Stimulated activated naive B cell treated with anti-CD40 and anti-IgM and Interleukin-4, amounts not matched to agents 10 μg/mL and 1 μg/mL and 100 μg/mL, for 72 hours (primary cell): Measurements from ENCODE around the gene ATP8B1.
A peak's percentile ranks its signal among the peaks of the same experiment; 100 is the strongest.
"Not testable (repeated sequence)": the region's sequence is repeated elsewhere in the genome, so short reads cannot be mapped to it uniquely, and the experiment has no call there.

Experiments
- ATAC-seq, 2 donors: fragments of 150-1000 bp; cut with Tn5 transposase; replicated peaks; 2 replicates each; pipeline ENCODE4 v1.10.0; 2021; ENCODE audit warnings: moderate library complexity in 1 of 2
- DNase-seq: peaks from one replicate; pipeline ENCODE4 v3.0.0; 2021
- H3K27ac Mint-ChIP-seq: one replicate; pipeline ENCODE4 v1.8.0; 2022; ENCODE audit warnings: mild to moderate bottlenecking, mixed read lengths
- H3K27me3 Mint-ChIP-seq, 2 donors: one replicate each; pipeline ENCODE4 v1.8.0; 2022; ENCODE audit warnings: mixed read lengths in 2 of 2
- H3K36me3 Mint-ChIP-seq, 2 donors: one replicate each; pipeline ENCODE4 v1.8.0; 2022; ENCODE audit warnings: mixed read lengths in 2 of 2, mild to moderate bottlenecking in 1 of 2
- H3K4me1 Mint-ChIP-seq, 2 donors: one replicate each; pipeline ENCODE4 v1.8.0; 2022; ENCODE audit warnings: mixed read lengths in 2 of 2, mild to moderate bottlenecking in 1 of 2
- H3K4me3 Mint-ChIP-seq, 2 donors: one replicate each; pipeline ENCODE4 v1.8.0; 2022; ENCODE audit warnings: mild to moderate bottlenecking in 2 of 2, mixed read lengths in 2 of 2, moderate library complexity in 1 of 2
- H3K9me3 Mint-ChIP-seq, 2 donors: one replicate each; pipeline ENCODE4 v1.8.0; 2022; ENCODE audit warnings: mixed read lengths in 2 of 2, mild to moderate bottlenecking in 1 of 2

Gene ATP8B1

GRCh38 chr18:57728941-57729511 is 74.1 kb downstream of the ATP8B1 start:
- H3K4me3 Mint-ChIP-seq = no peak overlapping the region
- no peak for DNase-seq
- peak; percentile 29 to 49 for ATAC-seq
- peaks cover 4 to 7% of the 10 kb centered on the region in 2 donors for H3K9me3 Mint-ChIP-seq
- peak overlapping the region; percentile 67 for H3K27ac Mint-ChIP-seq
- peaks cover 0 to 13% of the 10 kb centered on the region in 2 donors for H3K36me3 Mint-ChIP-seq
- H3K4me1 Mint-ChIP-seq = peaks cover 35 to 54% of the 10 kb centered on the region in 2 donors
- no peaks in the 10 kb centered on the region for H3K27me3 Mint-ChIP-seq

- ATAC-seq (peak; percentile 93 to 96), DNase-seq (no peak)
- H3K4me1 Mint-ChIP-seq = peaks cover 35 to 54% of the 10 kb centered on the region in 2 donors
- peaks cover 0 to 13% of the 10 kb centered on the region in 2 donors for H3K36me3 Mint-ChIP-seq
- peak overlapping the region; percentile 74 for H3K27ac Mint-ChIP-seq
- peaks cover 4 to 7% of the 10 kb centered on the region in 2 donors for H3K9me3 Mint-ChIP-seq
- peak overlapping the region; percentile 27 to 57 for H3K4me3 Mint-ChIP-seq
- no peaks in the 10 kb centered on the region for H3K27me3 Mint-ChIP-seq
These were observed 74.9 kb downstream of the ATP8B1 start for GRCh38 chr18:57727952-57728807.

GRCh38 chr18:57719211-57719935 is 83.7 kb downstream of the ATP8B1 start:
- H3K4me3 Mint-ChIP-seq, ATAC-seq, H3K27me3 Mint-ChIP-seq, H3K27ac Mint-ChIP-seq, DNase-seq, H3K4me1 Mint-ChIP-seq: not testable (repeated sequence)
- Mint-ChIP-seq H3K9me3 (peaks cover 17 to 19% of the 10 kb centered on the region in 2 donors), H3K36me3 (peaks cover 13 to 19% of the 10 kb centered on the region in 2 donors)

GRCh38 chr18:57716549-57716948 is 86.6 kb downstream of the ATP8B1 start:
- peaks cover 14 to 19% of the 10 kb centered on the region in 2 donors for H3K36me3 Mint-ChIP-seq
- DNase-seq (no peak), ATAC-seq (no peak)
- H3K27me3 Mint-ChIP-seq = no peaks in the 10 kb centered on the region
- no peak overlapping the region for H3K27ac Mint-ChIP-seq
- H3K4me1 Mint-ChIP-seq = peaks cover 3 to 7% of the 10 kb centered on the region in 2 donors
- no peak overlapping the region for H3K4me3 Mint-ChIP-seq
- peaks cover 18 to 19% of the 10 kb centered on the region in 2 donors for H3K9me3 Mint-ChIP-seq

GRCh38 chr18:57715671-57716070 is 87.4 kb downstream of the ATP8B1 start:
- Mint-ChIP-seq H3K27me3 (no peaks in the 10 kb centered on the region), H3K4me3 (no peak overlapping the region), H3K27ac (no peak overlapping the region), H3K4me1 (peaks cover 3 to 12% of the 10 kb centered on the region in 2 donors), H3K9me3 (peaks cover 18 to 19% of the 10 kb centered on the region in 2 donors), H3K36me3 (peaks cover 14 to 19% of the 10 kb centered on the region in 2 donors)
- DNase-seq (no peak), ATAC-seq (no peak)

- Mint-ChIP-seq H3K4me3 (no peak overlapping the region), H3K4me1 (peaks cover 6 to 18% of the 10 kb centered on the region in 2 donors), H3K9me3 (peaks cover 19 to 20% of the 10 kb centered on the region in 2 donors), H3K36me3 (peaks cover 17 to 23% of the 10 kb centered on the region in 2 donors), H3K27me3 (no peaks in the 10 kb centered on the region), H3K27ac (no peak overlapping the region)
- DNase-seq (no peak), ATAC-seq (no peak)
These were observed 88.0 kb downstream of the ATP8B1 start for GRCh38 chr18:57715073-57715472.

GRCh38 chr18:57710226-57710625 is 92.9 kb downstream of the ATP8B1 start:
- H3K4me3 Mint-ChIP-seq = no peak overlapping the region
- H3K27ac Mint-ChIP-seq = no peak overlapping the region
- H3K36me3 Mint-ChIP-seq = peaks cover 9 to 23% of the 10 kb centered on the region in 2 donors
- ATAC-seq = no peak
- H3K9me3 Mint-ChIP-seq = peaks cover 11 to 13% of the 10 kb centered on the region in 2 donors
- peaks cover 18 to 51% of the 10 kb centered on the region in 2 donors for H3K4me1 Mint-ChIP-seq
- no peak for DNase-seq
- no peaks in the 10 kb centered on the region for H3K27me3 Mint-ChIP-seq

- Mint-ChIP-seq H3K4me3 (no peak overlapping the region), H3K4me1 (peaks cover 18 to 59% of the 10 kb centered on the region in 2 donors), H3K27me3 (no peaks in the 10 kb centered on the region), H3K9me3 (peaks cover 4 to 8% of the 10 kb centered on the region in 2 donors), H3K36me3 (peaks cover 6 to 18% of the 10 kb centered on the region in 2 donors), H3K27ac (no peak overlapping the region)
- ATAC-seq (no peak), DNase-seq (no peak)
These were observed 93.8 kb downstream of the ATP8B1 start for GRCh38 chr18:57709335-57709734.

GRCh38 chr18:57708288-57708687 is 94.8 kb downstream of the ATP8B1 start:
- Mint-ChIP-seq H3K4me1 (peaks cover 17 to 56% of the 10 kb centered on the region in 2 donors), H3K27ac (no peak overlapping the region), H3K4me3 (no peak overlapping the region), H3K36me3 (peaks cover 5 to 18% of the 10 kb centered on the region in 2 donors), H3K9me3 (peaks cover 4 to 7% of the 10 kb centered on the region in 2 donors), H3K27me3 (no peaks in the 10 kb centered on the region)
- no peak for DNase-seq
- no peak for ATAC-seq

- ATAC-seq = no peak
- Mint-ChIP-seq H3K9me3 (peaks cover 4 to 7% of the 10 kb centered on the region in 2 donors), H3K27me3 (no peaks in the 10 kb centered on the region), H3K4me3 (no peak overlapping the region), H3K27ac (no peak overlapping the region), H3K36me3 (peaks cover 5 to 23% of the 10 kb centered on the region in 2 donors), H3K4me1 (peaks cover 21 to 60% of the 10 kb centered on the region in 2 donors)
- DNase-seq = no peak
These were observed 97.1 kb downstream of the ATP8B1 start for GRCh38 chr18:57705832-57706595.

- H3K4me1 Mint-ChIP-seq = peaks cover 20 to 50% of the 10 kb centered on the region in 2 donors
- no peaks in the 10 kb centered on the region for H3K27me3 Mint-ChIP-seq
- ATAC-seq = no peak
- peaks cover 2 to 20% of the 10 kb centered on the region in 2 donors for H3K36me3 Mint-ChIP-seq
- H3K9me3 Mint-ChIP-seq = peaks cover 4 to 5% of the 10 kb centered on the region in 2 donors
- no peak overlapping the region for H3K4me3 Mint-ChIP-seq
- no peak for DNase-seq
- no peak overlapping the region for H3K27ac Mint-ChIP-seq
These were observed 98.1 kb downstream of the ATP8B1 start for GRCh38 chr18:57705011-57705410.

- Mint-ChIP-seq H3K27ac (no peak overlapping the region), H3K36me3 (peaks cover 5 to 6% of the 10 kb centered on the region in 2 donors), H3K27me3 (no peaks in the 10 kb centered on the region), H3K9me3 (no peaks in the 10 kb centered on the region), H3K4me3 (no peak overlapping the region), H3K4me1 (peaks cover 16 to 29% of the 10 kb centered on the region in 2 donors)
- DNase-seq (no peak), ATAC-seq (no peak)
These were observed 104.4 kb downstream of the ATP8B1 start for GRCh38 chr18:57698571-57699276.

GRCh38 chr18:57697426-57697825 is 105.7 kb downstream of the ATP8B1 start:
- peaks cover 6% of the 10 kb centered on the region in 2 donors for H3K36me3 Mint-ChIP-seq
- no peaks in the 10 kb centered on the region for H3K9me3 Mint-ChIP-seq
- no peak overlapping the region for H3K4me3 Mint-ChIP-seq
- no peak for ATAC-seq
- no peak overlapping the region for H3K27ac Mint-ChIP-seq
- DNase-seq = no peak
- peaks cover 16 to 23% of the 10 kb centered on the region in 2 donors for H3K4me1 Mint-ChIP-seq
- no peaks in the 10 kb centered on the region for H3K27me3 Mint-ChIP-seq
